Hepatocyte (in vitro differentiated cells): Measurements from ENCODE around the gene SMKR1.

Experiments used
- EZH2 ChIP-seq: fragments of 200-600 bp; sonication (generic); IDR thresholded peaks from 2 replicates; pipeline ENCODE4 v1.6.1; 2016; ENCODE audit warnings: antibody characterized with exemption, mild to moderate bottlenecking, borderline replicate concordance
- TF ChIP-seq, protein P1 (sequence below): fragments of 200-600 bp; sonication (generic); IDR thresholded peaks from 2 replicates; pipeline ENCODE4 v1.5.1; 2016; ENCODE audit warnings: antibody characterized with exemption, mild to moderate bottlenecking; ENCODE audit not compliant: poor library complexity

DNA sequence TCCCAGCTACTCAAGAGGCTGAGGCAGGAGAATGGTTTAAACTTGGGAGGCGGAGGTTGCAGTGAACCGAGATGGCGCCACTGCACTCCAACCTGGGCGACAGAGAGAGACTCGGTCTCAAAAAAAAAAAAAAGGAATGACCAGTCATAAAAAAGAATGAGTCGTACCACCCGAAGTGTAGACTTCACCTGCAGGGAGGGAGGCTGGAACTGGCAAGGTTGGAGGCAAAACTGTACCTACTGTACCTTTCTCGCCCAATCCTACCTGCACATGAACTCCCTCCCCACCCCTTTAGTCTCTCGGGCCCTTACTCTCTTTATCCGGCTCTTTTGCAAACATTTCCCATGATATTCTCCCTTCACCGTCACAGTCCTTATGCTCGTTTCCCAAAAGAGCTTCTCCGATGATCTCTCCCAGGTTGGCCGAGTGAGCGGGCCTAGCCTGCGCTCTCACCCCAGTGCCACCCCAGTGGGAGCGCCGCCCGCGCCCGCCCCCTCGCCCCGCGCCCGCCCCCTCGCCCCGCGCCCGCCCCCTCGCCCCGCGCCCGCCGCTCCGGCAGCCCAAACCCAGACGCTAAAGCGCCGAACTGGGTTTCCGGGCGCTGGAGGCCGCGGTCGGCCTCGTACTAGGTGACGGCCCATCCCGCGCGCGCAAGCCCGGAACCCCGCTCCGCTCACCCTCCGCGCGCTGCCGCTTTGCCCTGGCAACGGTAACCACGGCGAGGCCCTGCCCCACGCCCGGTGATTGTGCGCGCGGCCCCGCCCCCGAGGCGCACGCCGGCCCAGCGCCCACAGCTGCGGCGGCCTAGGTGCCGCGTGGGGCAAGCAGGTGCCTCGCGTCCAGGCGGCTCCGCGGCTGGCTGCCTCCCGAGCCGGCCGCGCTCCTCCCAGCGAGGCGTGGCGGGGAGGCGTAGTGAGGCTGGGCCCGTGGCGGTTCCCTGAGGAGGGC lies at the start of gene SMKR1:
- TF ChIP-seq, protein P1, sequence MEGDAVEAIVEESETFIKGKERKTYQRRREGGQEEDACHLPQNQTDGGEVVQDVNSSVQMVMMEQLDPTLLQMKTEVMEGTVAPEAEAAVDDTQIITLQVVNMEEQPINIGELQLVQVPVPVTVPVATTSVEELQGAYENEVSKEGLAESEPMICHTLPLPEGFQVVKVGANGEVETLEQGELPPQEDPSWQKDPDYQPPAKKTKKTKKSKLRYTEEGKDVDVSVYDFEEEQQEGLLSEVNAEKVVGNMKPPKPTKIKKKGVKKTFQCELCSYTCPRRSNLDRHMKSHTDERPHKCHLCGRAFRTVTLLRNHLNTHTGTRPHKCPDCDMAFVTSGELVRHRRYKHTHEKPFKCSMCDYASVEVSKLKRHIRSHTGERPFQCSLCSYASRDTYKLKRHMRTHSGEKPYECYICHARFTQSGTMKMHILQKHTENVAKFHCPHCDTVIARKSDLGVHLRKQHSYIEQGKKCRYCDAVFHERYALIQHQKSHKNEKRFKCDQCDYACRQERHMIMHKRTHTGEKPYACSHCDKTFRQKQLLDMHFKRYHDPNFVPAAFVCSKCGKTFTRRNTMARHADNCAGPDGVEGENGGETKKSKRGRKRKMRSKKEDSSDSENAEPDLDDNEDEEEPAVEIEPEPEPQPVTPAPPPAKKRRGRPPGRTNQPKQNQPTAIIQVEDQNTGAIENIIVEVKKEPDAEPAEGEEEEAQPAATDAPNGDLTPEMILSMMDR = no peak
- TF ChIP-seq EZH2 = no peak
